Neutrophil (primary cell): ENCODE measurements around the gene BCAP29.

ENCODE experiments used
- H3K27ac ChIP-seq: fragments of 200-600 bp; sonication (generic); 2 replicates; pipeline ENCODE4 v1.5.1; 2016; ENCODE audit warnings: mild to moderate bottlenecking, moderate library complexity
- H3K27me3 ChIP-seq: fragments of 200-600 bp; sonication (generic); 2 replicates; pipeline ENCODE4 v1.6.0; 2016; ENCODE audit warnings: mild to moderate bottlenecking
- H3K36me3 ChIP-seq: fragments of 200-600 bp; sonication (generic); 2 replicates; pipeline ENCODE4 v1.5.1; 2017
- H3K4me1 ChIP-seq, 2 experiments: fragments of 200-600 bp in 1 of 2; sonication (generic) in 1 of 2; 1 replicate in 1 of 2; 2 replicates in 1 of 2; pipeline versions ENCODE4 v1.5.1 to v1.6.1; 2013 to 2016; ENCODE audit warnings: low read depth in 1 of 2, low read length in 1 of 2, mild to moderate bottlenecking in 1 of 2, moderate library complexity in 1 of 2; ENCODE audit not compliant: control insufficient read depth in 1 of 2, insufficient read depth in 1 of 2
- H3K4me3 ChIP-seq, 2 experiments: fragments of 200-600 bp in 1 of 2; sonication (generic) in 1 of 2; 1 replicate in 1 of 2; 2 replicates in 1 of 2; pipeline ENCODE4 v1.5.1; 2013 to 2016; ENCODE audit warnings: low read depth in 1 of 2, low read length in 1 of 2, mild to moderate bottlenecking in 1 of 2, moderate library complexity in 1 of 2
- H3K9me3 ChIP-seq: fragments of 200-600 bp; sonication (generic); 2 replicates; pipeline ENCODE4 v1.5.1; 2016
- CTCF ChIP-seq: fragments of 200-600 bp; sonication (generic); IDR thresholded peaks from 2 replicates; pipeline ENCODE4 v1.5.1; 2016; ENCODE audit warnings: antibody characterized with exemption

The BCAP29 gene

GRCh38 chr7:107596881-107597581, 17.0 kb downstream of the BCAP29 start:
- TF ChIP-seq CTCF = no peak
- H3K36me3 ChIP-seq = peaks cover 9% of the 10 kb centered on the region
- H3K27me3 ChIP-seq = no peaks in the 10 kb centered on the region
- peaks cover 17 to 30% of the 10 kb centered on the region in 2 experiments for H3K4me1 ChIP-seq
- H3K27ac ChIP-seq = no peak overlapping the region
- no peaks in the 10 kb centered on the region for H3K9me3 ChIP-seq
- H3K4me3 ChIP-seq = no peak overlapping the region

DNA sequence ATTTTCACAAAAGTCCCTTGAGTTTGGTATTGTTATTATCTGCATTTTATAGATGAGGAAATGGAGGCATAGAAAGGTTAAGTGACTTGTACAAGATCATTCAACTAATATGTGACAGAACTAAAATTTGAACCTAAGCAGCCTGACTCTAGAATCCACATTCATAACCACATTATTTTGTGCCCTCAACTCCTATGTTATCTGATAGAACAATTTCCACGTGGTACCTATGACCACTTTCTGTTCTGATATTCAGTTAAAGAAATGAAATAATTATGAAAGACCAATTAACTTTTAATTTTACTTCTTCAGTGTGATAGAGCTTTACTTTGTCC, 17.5 kb downstream of the BCAP29 start:
- H3K9me3 ChIP-seq = no peaks in the 10 kb centered on the region
- peaks cover 12% of the 10 kb centered on the region for H3K36me3 ChIP-seq
- H3K27me3 ChIP-seq = no peaks in the 10 kb centered on the region
- H3K27ac ChIP-seq = no peak overlapping the region
- TF ChIP-seq CTCF = no peak
- H3K4me3 ChIP-seq = no peak overlapping the region
- peaks cover 16 to 28% of the 10 kb centered on the region in 2 experiments for H3K4me1 ChIP-seq

- no peaks in the 10 kb centered on the region for H3K27me3 ChIP-seq
- peaks cover 12% of the 10 kb centered on the region for H3K36me3 ChIP-seq
- TF ChIP-seq CTCF = no peak
Measured at GRCh38 chr7:107597953-107598352, 17.9 kb downstream of the BCAP29 start.

DNA sequence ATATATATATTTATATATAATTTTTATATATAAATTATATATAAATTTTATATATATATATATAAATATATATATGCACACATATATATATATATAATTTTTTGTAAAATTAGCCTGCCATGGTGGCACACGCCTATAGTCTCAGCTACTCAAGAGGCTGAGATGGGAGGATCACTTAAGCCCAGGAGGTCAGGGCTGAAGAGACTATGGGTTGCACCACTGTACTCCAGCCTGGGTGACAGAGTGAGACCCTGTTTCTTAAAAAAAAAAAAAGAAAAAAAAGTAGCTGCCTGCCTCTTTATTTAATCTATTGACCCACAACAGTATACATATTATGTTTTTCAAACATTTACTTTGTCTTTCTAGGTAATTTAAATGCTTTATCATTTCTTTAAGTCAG, 19.2 kb downstream of the BCAP29 start:
- no peak for TF ChIP-seq CTCF
- H3K9me3 ChIP-seq = no peaks in the 10 kb centered on the region
- H3K36me3 ChIP-seq = peaks cover 19% of the 10 kb centered on the region
- H3K27ac ChIP-seq = no peak overlapping the region
- no peaks in the 10 kb centered on the region for H3K27me3 ChIP-seq
- no peak overlapping the region for H3K4me3 ChIP-seq
- H3K4me1 ChIP-seq = peaks cover 5 to 17% of the 10 kb centered on the region in 2 experiments

More at GRCh38 chr7:107597953-107598352, 17.9 kb downstream of the BCAP29 start:
- Histone ChIP-seq H3K27ac (no peak overlapping the region), H3K4me3 (no peak overlapping the region), H3K4me1 (peaks cover 12 to 24% of the 10 kb centered on the region in 2 experiments), H3K9me3 (no peaks in the 10 kb centered on the region)

DNA sequence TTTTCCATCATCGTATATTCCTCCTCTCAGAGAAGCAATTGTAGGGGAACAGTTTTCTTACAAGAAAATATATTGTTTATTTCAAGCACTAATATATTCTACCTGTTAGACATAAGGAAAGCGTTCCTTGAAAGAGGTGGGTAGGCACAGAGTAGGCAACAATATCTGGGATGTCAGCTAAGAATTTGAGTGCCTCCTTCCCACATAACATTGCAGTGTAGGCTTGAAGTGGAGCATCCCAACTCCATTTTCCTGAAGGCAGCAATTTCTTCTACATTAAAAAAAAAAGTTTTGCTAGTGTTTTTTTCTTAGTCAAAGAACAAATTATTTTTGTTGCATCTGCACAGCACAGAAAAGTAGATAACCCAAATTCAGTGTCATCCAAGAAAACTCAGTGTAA, 20.8 kb downstream of the BCAP29 start:
- Histone ChIP-seq H3K36me3 (peaks cover 19% of the 10 kb centered on the region), H3K4me3 (no peak overlapping the region), H3K27ac (no peak overlapping the region), H3K4me1 (peaks cover 0 to 6% of the 10 kb centered on the region in 2 experiments), H3K9me3 (no peaks in the 10 kb centered on the region), H3K27me3 (no peaks in the 10 kb centered on the region)
- TF ChIP-seq CTCF = no peak
